ENCODE measurements around the gene WDR70.

WDR70 gene

DNA sequence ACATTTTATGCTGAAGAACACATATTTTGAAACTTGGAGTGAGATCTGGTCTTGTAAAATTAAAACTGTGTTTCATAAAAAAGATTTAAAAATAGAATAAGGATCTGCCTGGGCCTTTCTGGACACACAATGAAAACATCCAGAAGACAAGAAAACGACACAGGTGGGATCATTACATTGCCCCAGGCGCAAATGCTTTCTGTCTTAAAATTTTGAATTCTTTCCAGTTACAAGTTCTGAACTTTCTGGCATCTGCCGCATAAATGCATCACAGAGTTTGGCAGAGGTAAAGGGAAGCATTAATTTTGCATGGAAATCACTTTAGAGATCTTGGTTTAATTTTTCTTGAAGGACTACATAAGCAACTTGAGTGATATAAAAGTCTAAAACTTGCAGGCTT, 219.6 kb downstream of the WDR70 start:
- Histone ChIP-seq H3K79me2 (ENCODE audit: insufficient read depth, low read length) (no peaks in the 10 kb centered on the region), H3K9me2 (replicated peaks; ENCODE audit: insufficient read depth, low read length) (no peaks in the 10 kb centered on the region), H3F3A (ENCODE audit: insufficient read depth) (no peaks in the 10 kb centered on the region), H3K4me3 (ENCODE audit: insufficient read depth, low read length, poor library complexity, severe bottlenecking) (no peak overlapping the region), H4K20me1 (ENCODE audit: low read depth, low read length) (no peaks in the 10 kb centered on the region), H3K4me2 (ENCODE audit: low read depth, low read length, poor library complexity, severe bottlenecking) (no peak overlapping the region), H2AFZ (ENCODE audit: low read depth, low read length, severe bottlenecking) (no peak overlapping the region), H3K27me3 (ENCODE audit: low read length) (no peaks in the 10 kb centered on the region), H3K9me3 (ENCODE audit: insufficient read depth, low read length) (no peaks in the 10 kb centered on the region), H3K36me3 (ENCODE audit: low read length) (no peaks in the 10 kb centered on the region; the same call in 1 of the 2 replicates), H3K9ac (ENCODE audit: low read length) (no peak overlapping the region), H3K27ac (ENCODE audit: low read depth, low read length) (no peak overlapping the region)
- TF ChIP-seq, protein P1, sequence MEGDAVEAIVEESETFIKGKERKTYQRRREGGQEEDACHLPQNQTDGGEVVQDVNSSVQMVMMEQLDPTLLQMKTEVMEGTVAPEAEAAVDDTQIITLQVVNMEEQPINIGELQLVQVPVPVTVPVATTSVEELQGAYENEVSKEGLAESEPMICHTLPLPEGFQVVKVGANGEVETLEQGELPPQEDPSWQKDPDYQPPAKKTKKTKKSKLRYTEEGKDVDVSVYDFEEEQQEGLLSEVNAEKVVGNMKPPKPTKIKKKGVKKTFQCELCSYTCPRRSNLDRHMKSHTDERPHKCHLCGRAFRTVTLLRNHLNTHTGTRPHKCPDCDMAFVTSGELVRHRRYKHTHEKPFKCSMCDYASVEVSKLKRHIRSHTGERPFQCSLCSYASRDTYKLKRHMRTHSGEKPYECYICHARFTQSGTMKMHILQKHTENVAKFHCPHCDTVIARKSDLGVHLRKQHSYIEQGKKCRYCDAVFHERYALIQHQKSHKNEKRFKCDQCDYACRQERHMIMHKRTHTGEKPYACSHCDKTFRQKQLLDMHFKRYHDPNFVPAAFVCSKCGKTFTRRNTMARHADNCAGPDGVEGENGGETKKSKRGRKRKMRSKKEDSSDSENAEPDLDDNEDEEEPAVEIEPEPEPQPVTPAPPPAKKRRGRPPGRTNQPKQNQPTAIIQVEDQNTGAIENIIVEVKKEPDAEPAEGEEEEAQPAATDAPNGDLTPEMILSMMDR (IDR thresholded peaks at IDR 0.05; ENCODE audit: insufficient read depth, low read length, poor library complexity, severe bottlenecking) = no peak

DNA sequence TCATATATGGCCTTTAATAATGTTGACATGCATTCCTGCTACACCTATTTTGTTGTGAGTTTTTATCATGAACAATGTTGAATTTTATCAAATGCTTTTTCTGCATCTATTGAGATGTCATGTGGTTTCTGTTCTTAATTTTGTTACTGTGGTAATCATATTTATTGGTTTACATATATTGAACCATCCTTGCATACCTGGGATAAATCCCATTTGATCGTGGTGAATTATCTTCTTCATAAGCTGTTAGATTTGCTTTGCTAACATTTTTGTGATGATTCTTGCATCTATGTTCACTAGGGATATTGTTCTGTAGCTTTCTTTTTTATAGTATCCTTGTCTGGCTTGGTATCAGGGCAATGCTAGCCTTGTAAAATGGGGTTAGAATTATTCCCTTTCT, 222.0 kb downstream of the WDR70 start:
- no peaks in the 10 kb centered on the region for H3F3A ChIP-seq (ENCODE audit: insufficient read depth)

DNA sequence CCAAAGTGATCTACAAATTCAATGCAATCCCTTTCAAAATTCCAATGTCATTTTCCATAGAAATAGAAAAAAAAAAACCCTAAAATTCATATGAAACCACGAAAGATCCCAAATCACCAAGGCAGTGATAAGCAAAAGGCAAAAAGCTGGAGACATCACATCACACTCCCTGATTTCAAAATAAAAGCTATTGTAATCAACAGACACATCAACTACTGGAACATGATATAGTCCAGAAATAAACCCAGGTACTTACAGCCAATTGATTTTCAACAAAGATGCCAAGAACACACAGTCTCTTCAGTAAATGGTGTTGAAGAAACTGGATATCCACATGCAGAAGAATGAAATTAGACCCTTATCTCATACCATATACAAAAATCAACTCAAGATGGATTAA, 224.0 kb downstream of the WDR70 start:
- no peaks in the 10 kb centered on the region for H3K9me2 ChIP-seq (replicated peaks; ENCODE audit: insufficient read depth, low read length)
- H4K20me1 ChIP-seq (ENCODE audit: low read depth, low read length) = no peaks in the 10 kb centered on the region
- no peaks in the 10 kb centered on the region for H3K79me2 ChIP-seq (ENCODE audit: insufficient read depth, low read length)
- H3K36me3 ChIP-seq (ENCODE audit: low read length) = no peaks in the 10 kb centered on the region; the same call in 1 of the 2 replicates
- no peak overlapping the region for H3K4me2 ChIP-seq (ENCODE audit: low read depth, low read length, poor library complexity, severe bottlenecking)
- no peak overlapping the region for H3K4me3 ChIP-seq (ENCODE audit: insufficient read depth, low read length, poor library complexity, severe bottlenecking)
- H3F3A ChIP-seq (ENCODE audit: insufficient read depth) = no peaks in the 10 kb centered on the region
- H3K9me3 ChIP-seq (ENCODE audit: insufficient read depth, low read length) = no peaks in the 10 kb centered on the region
- no peak overlapping the region for H3K9ac ChIP-seq (ENCODE audit: low read length)
- TF ChIP-seq EZH2phosphoT487 (conservative IDR thresholded peaks at IDR 0.05; ENCODE audit: low read length) = no peak
- TF ChIP-seq, protein P1 (IDR thresholded peaks at IDR 0.05; ENCODE audit: insufficient read depth, low read length, poor library complexity, severe bottlenecking) = no peak
- no peak overlapping the region for H3K27ac ChIP-seq (ENCODE audit: low read depth, low read length)
- no peak overlapping the region for H2AFZ ChIP-seq (ENCODE audit: low read depth, low read length, severe bottlenecking)
- no peaks in the 10 kb centered on the region for H3K27me3 ChIP-seq (ENCODE audit: low read length)

More for the DNA sequence above, 222.0 kb downstream of the WDR70 start:
- H2AFZ ChIP-seq (ENCODE audit: low read depth, low read length, severe bottlenecking) = no peak overlapping the region
- H3K79me2 ChIP-seq (ENCODE audit: insufficient read depth, low read length) = no peaks in the 10 kb centered on the region
- H3K4me3 ChIP-seq (ENCODE audit: insufficient read depth, low read length, poor library complexity, severe bottlenecking) = no peak overlapping the region
- H3K36me3 ChIP-seq (ENCODE audit: low read length) = no peaks in the 10 kb centered on the region; the same call in 1 of the 2 replicates
- H4K20me1 ChIP-seq (ENCODE audit: low read depth, low read length) = no peaks in the 10 kb centered on the region
- no peaks in the 10 kb centered on the region for H3K27me3 ChIP-seq (ENCODE audit: low read length)
- no peak overlapping the region for H3K9ac ChIP-seq (ENCODE audit: low read length)
- no peak for TF ChIP-seq EZH2phosphoT487 (conservative IDR thresholded peaks at IDR 0.05; ENCODE audit: low read length)
- TF ChIP-seq, protein P1 (IDR thresholded peaks at IDR 0.05; ENCODE audit: insufficient read depth, low read length, poor library complexity, severe bottlenecking) = no peak
- H3K27ac ChIP-seq (ENCODE audit: low read depth, low read length) = no peak overlapping the region
- no peaks in the 10 kb centered on the region for H3K9me2 ChIP-seq (replicated peaks; ENCODE audit: insufficient read depth, low read length)
- no peak overlapping the region for H3K4me2 ChIP-seq (ENCODE audit: low read depth, low read length, poor library complexity, severe bottlenecking)
- H3K9me3 ChIP-seq (ENCODE audit: insufficient read depth, low read length) = no peaks in the 10 kb centered on the region
